ENCODE data around the gene TDRKH.

The TDRKH gene

DNA sequence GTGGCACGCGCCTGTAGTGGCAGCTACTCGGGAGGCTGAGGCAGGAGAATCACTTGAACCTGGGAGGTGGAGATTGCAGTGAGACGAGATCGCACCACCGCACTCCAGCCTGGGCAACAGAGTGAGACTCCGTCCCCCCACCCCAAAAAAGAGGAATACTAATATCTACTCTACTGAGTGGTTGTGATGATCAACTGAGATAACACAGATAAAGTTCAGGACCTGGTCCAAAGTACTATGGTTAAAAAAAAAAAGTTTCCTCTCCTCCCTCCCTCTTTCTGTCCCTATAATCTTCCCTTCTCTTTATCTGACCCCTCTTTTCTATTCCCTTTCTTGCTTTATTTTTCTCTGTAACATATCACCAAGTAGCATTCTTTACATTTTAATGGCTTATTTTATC lies 45.3 kb upstream of the TDRKH start:
- TF ChIP-seq, protein P1, sequence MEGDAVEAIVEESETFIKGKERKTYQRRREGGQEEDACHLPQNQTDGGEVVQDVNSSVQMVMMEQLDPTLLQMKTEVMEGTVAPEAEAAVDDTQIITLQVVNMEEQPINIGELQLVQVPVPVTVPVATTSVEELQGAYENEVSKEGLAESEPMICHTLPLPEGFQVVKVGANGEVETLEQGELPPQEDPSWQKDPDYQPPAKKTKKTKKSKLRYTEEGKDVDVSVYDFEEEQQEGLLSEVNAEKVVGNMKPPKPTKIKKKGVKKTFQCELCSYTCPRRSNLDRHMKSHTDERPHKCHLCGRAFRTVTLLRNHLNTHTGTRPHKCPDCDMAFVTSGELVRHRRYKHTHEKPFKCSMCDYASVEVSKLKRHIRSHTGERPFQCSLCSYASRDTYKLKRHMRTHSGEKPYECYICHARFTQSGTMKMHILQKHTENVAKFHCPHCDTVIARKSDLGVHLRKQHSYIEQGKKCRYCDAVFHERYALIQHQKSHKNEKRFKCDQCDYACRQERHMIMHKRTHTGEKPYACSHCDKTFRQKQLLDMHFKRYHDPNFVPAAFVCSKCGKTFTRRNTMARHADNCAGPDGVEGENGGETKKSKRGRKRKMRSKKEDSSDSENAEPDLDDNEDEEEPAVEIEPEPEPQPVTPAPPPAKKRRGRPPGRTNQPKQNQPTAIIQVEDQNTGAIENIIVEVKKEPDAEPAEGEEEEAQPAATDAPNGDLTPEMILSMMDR (conservative IDR thresholded peaks at IDR 0.05; ENCODE audit: low read depth, low read length), result no peak
- DNase-seq (ENCODE audit: low read depth), result no peak
- H3K4me3 ChIP-seq (ENCODE audit: low read depth, low read length), result no peak overlapping the region

DNA sequence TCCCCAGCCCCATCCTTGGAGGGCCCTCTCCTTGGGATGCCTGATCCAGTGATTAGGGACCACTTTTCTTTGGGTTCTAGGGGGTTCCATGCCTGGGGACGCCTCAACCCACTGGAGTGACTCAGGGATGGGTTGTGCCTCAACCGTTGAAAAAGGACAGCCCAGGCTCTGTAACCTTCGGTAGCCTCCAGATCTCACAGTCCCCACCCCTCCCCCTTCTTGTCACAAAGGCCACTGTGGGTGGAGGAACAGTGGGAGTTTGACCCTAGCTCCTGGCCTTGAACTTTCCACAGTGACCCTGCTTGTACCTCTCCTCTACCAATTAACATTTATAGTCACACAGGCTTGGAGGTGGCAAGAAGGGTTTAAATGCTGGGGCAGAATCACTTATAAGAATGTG lies 43.9 kb upstream of the TDRKH start:
- DNase-seq (ENCODE audit: low read depth), result no peak
- TF ChIP-seq, protein P1 (conservative IDR thresholded peaks at IDR 0.05; ENCODE audit: low read depth, low read length), result no peak

DNA sequence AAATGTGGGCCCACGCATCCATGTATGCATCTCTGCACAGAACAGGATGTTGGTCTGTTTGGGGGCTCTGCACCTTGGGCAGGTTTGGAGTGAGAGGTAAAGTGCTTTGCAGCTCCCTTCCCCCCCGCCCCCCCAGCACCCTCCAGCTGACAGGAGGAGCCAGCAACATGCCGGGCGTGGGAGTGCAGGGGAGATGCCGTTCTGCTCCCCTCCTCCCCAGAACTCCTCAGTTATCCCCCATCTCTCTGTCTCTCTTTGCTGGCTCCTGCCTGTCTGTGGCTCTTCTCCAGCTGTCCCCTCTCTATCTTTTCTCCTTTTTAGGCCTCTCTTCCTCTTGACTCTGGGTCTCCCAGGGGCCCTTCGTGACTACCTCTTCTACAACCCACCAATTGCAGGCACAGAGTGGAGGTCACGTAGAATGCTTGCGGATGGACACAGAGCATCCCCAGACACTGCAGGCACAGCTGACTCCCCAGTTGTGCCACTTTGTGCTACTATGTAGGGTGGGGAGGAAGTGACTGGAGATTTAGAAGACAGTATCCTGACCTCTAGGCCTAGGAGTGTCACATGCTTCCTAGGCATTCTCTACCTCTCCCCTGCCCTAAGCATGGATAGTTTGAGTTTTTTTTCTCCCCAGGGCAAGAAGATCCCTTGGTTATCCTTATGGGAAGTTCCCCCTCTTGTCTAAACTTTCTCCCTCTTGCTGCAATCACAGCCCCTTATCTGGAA lies 43.0 kb upstream of the TDRKH start:
- TF ChIP-seq, protein P1 (conservative IDR thresholded peaks at IDR 0.05; ENCODE audit: low read depth, low read length), result no peak
- DNase-seq (ENCODE audit: low read depth), result no peak
- no peak overlapping the region for H3K4me3 ChIP-seq (ENCODE audit: low read depth, low read length)

More for the DNA sequence above, 43.9 kb upstream of the TDRKH start:
- no peak overlapping the region for H3K4me3 ChIP-seq (ENCODE audit: low read depth, low read length)

DNA sequence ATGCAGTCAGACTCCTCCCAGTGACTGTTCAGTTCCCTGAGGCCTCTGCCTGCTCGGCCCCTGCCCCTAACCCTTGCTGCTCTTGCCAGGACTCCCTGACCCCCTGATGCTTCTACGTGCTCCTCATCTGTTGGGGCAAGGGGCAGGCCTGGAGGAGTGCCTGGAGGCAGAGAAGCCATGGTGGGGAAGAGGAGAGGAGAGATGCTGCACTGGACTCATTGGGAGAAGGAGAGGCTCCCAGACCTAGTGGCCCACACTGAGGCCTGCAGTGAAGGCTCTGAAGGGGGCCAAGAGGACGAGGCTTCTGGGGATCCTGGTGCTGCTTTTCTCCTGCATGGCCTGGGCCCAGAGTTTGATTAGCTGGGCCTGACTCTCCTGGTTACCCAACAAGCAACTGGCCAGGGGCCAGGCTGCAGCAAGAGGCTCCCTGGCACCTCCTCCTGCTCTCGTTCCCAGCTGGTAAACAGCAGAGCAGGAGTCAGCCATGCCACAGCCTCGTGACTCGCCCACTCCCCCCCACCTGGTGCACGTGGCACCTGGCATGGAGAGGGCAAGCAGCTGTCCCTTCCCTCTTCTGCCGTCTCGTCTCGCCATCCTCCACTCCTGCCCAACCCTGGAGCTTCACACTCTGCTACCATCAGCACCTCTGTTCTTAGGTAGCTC lies 42.1 kb upstream of the TDRKH start:
- TF ChIP-seq, protein P1 (conservative IDR thresholded peaks at IDR 0.05; ENCODE audit: low read depth, low read length), result no peak
- peak; percentile 47 for DNase-seq (ENCODE audit: low read depth)
- H3K4me3 ChIP-seq (ENCODE audit: low read depth, low read length), result no peak overlapping the region

DNA sequence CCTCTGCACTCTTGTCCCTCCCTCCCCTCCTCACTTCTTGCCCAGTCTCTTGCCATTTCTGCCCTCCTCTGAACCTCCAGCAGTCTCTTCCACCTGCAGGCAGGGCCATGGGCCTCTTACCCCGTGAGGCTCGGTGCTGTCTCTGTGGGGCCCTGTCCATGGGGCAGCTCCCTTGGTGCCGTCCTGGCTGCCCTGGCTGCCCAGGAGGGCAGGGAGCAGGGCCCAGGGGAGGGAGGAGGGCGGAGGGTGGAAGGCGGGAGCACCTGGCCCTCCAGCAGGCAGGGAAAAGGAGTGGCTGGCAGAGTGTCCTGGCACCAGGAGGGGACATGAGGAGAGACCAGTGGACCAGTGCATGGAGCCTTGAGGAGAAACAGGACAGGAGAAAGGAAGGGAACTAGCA lies 41.3 kb upstream of the TDRKH start, which contains the start of gene RORC:
TSS of gene RORC (minus strand) at position 198 of the 400 bp plus-strand sequence. CDS start at position 160, 38 bp downstream.
- no peak for DNase-seq (ENCODE audit: low read depth)
- TF ChIP-seq, protein P1 (conservative IDR thresholded peaks at IDR 0.05; ENCODE audit: low read depth, low read length), result no peak
- no peak within 1 kb of the TSS for H3K4me3 ChIP-seq (ENCODE audit: low read depth, low read length)

DNA sequence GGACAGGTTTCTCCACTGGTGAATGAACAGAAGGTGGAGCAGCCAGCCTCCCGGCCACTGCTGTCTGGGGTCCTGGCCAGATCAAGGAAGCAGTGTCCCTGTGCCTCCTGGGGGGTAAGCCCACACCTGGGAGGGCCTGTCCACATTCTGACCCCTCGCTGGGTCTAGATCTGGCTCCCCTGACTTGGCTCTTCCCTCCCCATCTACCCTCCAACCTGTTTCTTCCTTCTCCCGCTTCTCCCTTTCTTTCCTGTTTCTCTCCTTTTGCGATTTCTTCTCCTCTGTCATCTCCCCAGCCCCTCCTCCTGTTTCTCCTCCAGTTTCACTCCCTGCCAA lies 40.9 kb upstream of the TDRKH start:
- no peak for DNase-seq (ENCODE audit: low read depth)
- no peak overlapping the region for H3K4me3 ChIP-seq (ENCODE audit: low read depth, low read length)
- TF ChIP-seq, protein P1 (conservative IDR thresholded peaks at IDR 0.05; ENCODE audit: low read depth, low read length), result no peak

DNA sequence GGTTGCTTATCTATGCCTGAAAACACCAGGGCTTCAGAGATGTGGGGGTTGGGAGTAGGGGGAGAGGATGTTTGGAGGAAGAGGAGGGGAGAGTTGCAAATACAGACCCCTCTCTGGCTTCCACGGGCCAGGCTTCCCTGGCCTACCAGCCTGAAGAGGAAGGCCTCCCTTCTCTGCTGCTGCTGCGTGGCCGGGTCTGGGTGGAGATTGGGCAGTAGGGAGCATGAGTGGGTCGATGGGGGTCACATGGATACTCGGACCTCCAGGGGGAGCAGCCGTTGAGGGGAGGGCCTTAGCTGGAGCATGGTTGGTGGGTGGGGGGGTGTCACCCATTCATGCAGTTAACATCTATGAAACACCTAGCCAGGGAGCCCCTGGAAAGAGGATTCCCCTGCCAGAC lies 39.8 kb upstream of the TDRKH start:
- H3K4me3 ChIP-seq (ENCODE audit: low read depth, low read length), result no peak overlapping the region
- no peak for DNase-seq (ENCODE audit: low read depth)
- TF ChIP-seq, protein P1 (conservative IDR thresholded peaks at IDR 0.05; ENCODE audit: low read depth, low read length), result no peak

Data from choroid plexus epithelial cell (primary cell).